Neural progenitor cell (in vitro differentiated cells): Measurements from ENCODE around the gene INSRR.

Source experiments
- CTCF ChIP-seq: fragments of 200-600 bp; sonication (generic); IDR thresholded peaks from 2 replicates; pipeline ENCODE4 v1.5.1; 2017; ENCODE audit warnings: antibody characterized with exemption, mild to moderate bottlenecking
- EZH2 ChIP-seq: fragments of 200-600 bp; sonication (generic); IDR thresholded peaks from 2 replicates; pipeline ENCODE4 v1.6.1; 2017; ENCODE audit warnings: antibody characterized with exemption, mild to moderate bottlenecking, moderate library complexity

- no peak for TF ChIP-seq CTCF
- TF ChIP-seq EZH2: no peak
Observed at GRCh38 chr1:156857532-156857931, 1.4 kb downstream of the INSRR start.
